Measurements from ENCODE around the gene NRXN3. TPM values are rescaled to one million over a fixed set of nuclear protein-coding genes. Genes with fewer than 3 reads are reported as not detected.

The NRXN3 gene
- total RNA-seq, 1 experiment from 2014 or later, result 0.02 TPM

- Histone ChIP-seq H3K9me3 (replicated peaks) (no peaks in the 10 kb centered on the region), H3K4me3 (no peak overlapping the region), H3K27me3 (no peaks in the 10 kb centered on the region), H3K36me3 (no peaks in the 10 kb centered on the region), H3K27ac (no peak overlapping the region), H3K4me1 (no peaks in the 10 kb centered on the region)
- no peak for DNase-seq
Measured at GRCh38 chr14:78310272-78310671, 140.1 kb downstream of the NRXN3 start.

GRCh38 chr14:78313499-78313898 is 143.3 kb downstream of the NRXN3 start:
- Histone ChIP-seq H3K4me3 (no peak overlapping the region), H3K27ac (no peak overlapping the region), H3K36me3 (no peaks in the 10 kb centered on the region), H3K9me3 (replicated peaks) (no peaks in the 10 kb centered on the region), H3K27me3 (no peaks in the 10 kb centered on the region), H3K4me1 (no peaks in the 10 kb centered on the region)
- DNase-seq, result no peak

GRCh38 chr14:78314484-78314883 is 144.3 kb downstream of the NRXN3 start:
- Histone ChIP-seq H3K36me3 (no peaks in the 10 kb centered on the region), H3K4me1 (no peaks in the 10 kb centered on the region), H3K27me3 (no peaks in the 10 kb centered on the region), H3K4me3 (no peak overlapping the region), H3K9me3 (replicated peaks) (no peaks in the 10 kb centered on the region), H3K27ac (no peak overlapping the region)
- DNase-seq, result no peak

- H3K9me3 ChIP-seq (replicated peaks), result no peaks in the 10 kb centered on the region
- no peak overlapping the region for H3K27ac ChIP-seq
- H3K4me1 ChIP-seq, result no peaks in the 10 kb centered on the region
- H3K4me3 ChIP-seq, result no peak overlapping the region
- H3K36me3 ChIP-seq, result no peaks in the 10 kb centered on the region
- DNase-seq, result no peak
- no peaks in the 10 kb centered on the region for H3K27me3 ChIP-seq
Measured at GRCh38 chr14:78316052-78316451, 145.9 kb downstream of the NRXN3 start.

- no peak overlapping the region for H3K27ac ChIP-seq
- no peaks in the 10 kb centered on the region for H3K27me3 ChIP-seq
- no peaks in the 10 kb centered on the region for H3K4me1 ChIP-seq
- H3K9me3 ChIP-seq (replicated peaks), result no peaks in the 10 kb centered on the region
- H3K4me3 ChIP-seq, result no peak overlapping the region
- no peaks in the 10 kb centered on the region for H3K36me3 ChIP-seq
- DNase-seq, result no peak
Measured at GRCh38 chr14:78316786-78317185, 146.6 kb downstream of the NRXN3 start.

GRCh38 chr14:78319406-78319805 is 149.2 kb downstream of the NRXN3 start:
- Histone ChIP-seq H3K4me3 (no peak overlapping the region), H3K27me3 (no peaks in the 10 kb centered on the region), H3K9me3 (replicated peaks) (no peaks in the 10 kb centered on the region), H3K36me3 (no peaks in the 10 kb centered on the region), H3K4me1 (no peaks in the 10 kb centered on the region), H3K27ac (no peak overlapping the region)
- no peak for DNase-seq

- no peaks in the 10 kb centered on the region for H3K36me3 ChIP-seq
- no peaks in the 10 kb centered on the region for H3K9me3 ChIP-seq (replicated peaks)
- no peak overlapping the region for H3K4me3 ChIP-seq
- DNase-seq, result no peak
- H3K27ac ChIP-seq, result no peak overlapping the region
- H3K4me1 ChIP-seq, result no peaks in the 10 kb centered on the region
- H3K27me3 ChIP-seq, result no peaks in the 10 kb centered on the region
Measured at GRCh38 chr14:78319887-78320635, 149.9 kb downstream of the NRXN3 start.

- no peak for DNase-seq
- Histone ChIP-seq H3K27ac (no peak overlapping the region), H3K4me1 (no peaks in the 10 kb centered on the region), H3K36me3 (no peaks in the 10 kb centered on the region), H3K9me3 (replicated peaks) (no peaks in the 10 kb centered on the region), H3K27me3 (no peaks in the 10 kb centered on the region), H3K4me3 (no peak overlapping the region)
Measured at GRCh38 chr14:78324353-78324752, 154.2 kb downstream of the NRXN3 start.

- H3K4me3 ChIP-seq, result no peak overlapping the region
- no peaks in the 10 kb centered on the region for H3K9me3 ChIP-seq (replicated peaks)
- H3K27me3 ChIP-seq, result no peaks in the 10 kb centered on the region
- H3K27ac ChIP-seq, result no peak overlapping the region
- no peaks in the 10 kb centered on the region for H3K4me1 ChIP-seq
- H3K36me3 ChIP-seq, result no peaks in the 10 kb centered on the region
- no peak for DNase-seq
Measured at GRCh38 chr14:78325911-78326310, 155.7 kb downstream of the NRXN3 start.

- no peaks in the 10 kb centered on the region for H3K36me3 ChIP-seq
- H3K4me3 ChIP-seq, result no peak overlapping the region
- H3K27me3 ChIP-seq, result no peaks in the 10 kb centered on the region
- no peaks in the 10 kb centered on the region for H3K9me3 ChIP-seq (replicated peaks)
- no peak for DNase-seq
- no peak overlapping the region for H3K27ac ChIP-seq
- H3K4me1 ChIP-seq, result no peaks in the 10 kb centered on the region
Measured at GRCh38 chr14:78327426-78328221, 157.5 kb downstream of the NRXN3 start.

- DNase-seq, result no peak
- no peak overlapping the region for H3K4me3 ChIP-seq
- no peaks in the 10 kb centered on the region for H3K4me1 ChIP-seq
- no peaks in the 10 kb centered on the region for H3K36me3 ChIP-seq
- no peaks in the 10 kb centered on the region for H3K27me3 ChIP-seq
- H3K27ac ChIP-seq, result no peak overlapping the region
- no peaks in the 10 kb centered on the region for H3K9me3 ChIP-seq (replicated peaks)
Measured at GRCh38 chr14:78329371-78329770, 159.2 kb downstream of the NRXN3 start.

- Histone ChIP-seq H3K4me1 (no peaks in the 10 kb centered on the region), H3K27me3 (no peaks in the 10 kb centered on the region), H3K36me3 (no peaks in the 10 kb centered on the region), H3K27ac (no peak overlapping the region), H3K9me3 (replicated peaks) (no peaks in the 10 kb centered on the region), H3K4me3 (no peak overlapping the region)
- no peak for DNase-seq
Measured at GRCh38 chr14:78335531-78335930, 165.4 kb downstream of the NRXN3 start.

- Histone ChIP-seq H3K27ac (no peak overlapping the region), H3K4me3 (no peak overlapping the region), H3K4me1 (no peaks in the 10 kb centered on the region), H3K9me3 (replicated peaks) (no peaks in the 10 kb centered on the region), H3K27me3 (no peaks in the 10 kb centered on the region), H3K36me3 (no peaks in the 10 kb centered on the region)
- DNase-seq, result no peak
Measured at GRCh38 chr14:78340250-78340649, 170.1 kb downstream of the NRXN3 start.

- no peaks in the 10 kb centered on the region for H3K9me3 ChIP-seq (replicated peaks)
- no peak for DNase-seq
- no peaks in the 10 kb centered on the region for H3K36me3 ChIP-seq
- no peak overlapping the region for H3K4me3 ChIP-seq
- H3K27ac ChIP-seq, result no peak overlapping the region
- no peaks in the 10 kb centered on the region for H3K27me3 ChIP-seq
- no peaks in the 10 kb centered on the region for H3K4me1 ChIP-seq
Measured at GRCh38 chr14:78341827-78342389, 171.7 kb downstream of the NRXN3 start.

- Histone ChIP-seq H3K9me3 (replicated peaks) (no peaks in the 10 kb centered on the region), H3K27me3 (no peaks in the 10 kb centered on the region), H3K36me3 (no peaks in the 10 kb centered on the region), H3K4me1 (no peaks in the 10 kb centered on the region), H3K4me3 (no peak overlapping the region), H3K27ac (no peak overlapping the region)
- DNase-seq, result no peak
Measured at GRCh38 chr14:78342879-78343278, 172.7 kb downstream of the NRXN3 start.

Data from SJCRH30 (cell line).